T-helper 1 cell treated with Interleukin-12 subunit alpha and Interleukin-12 subunit beta and Interleukin-4 antibody, amounts not matched to agents 30 ng/mL and 1 ng/mL, for 36 hours (primary cell): Measurements from ENCODE around the gene VWA1. TPM values are rescaled to one million over a fixed set of nuclear protein-coding genes. Genes with fewer than 3 reads are reported as not detected.
"Not testable (repeated sequence)": the region's sequence is repeated elsewhere in the genome, so short reads cannot be mapped to it uniquely, and the experiment has no call there.

Experiments
- intact Hi-C: fragments of 100-400 bp; cut with micrococcal nuclease; formaldehyde crosslinking; loops from one replicate; pipeline ENCODE4 v1.15.1; 2024
- total RNA-seq: library from RNA; stranded (reverse); gene quantifications from 2 replicates; pipeline ENCODE4 v1.2.3, GENCODE V29; 2022

The VWA1 gene
- total RNA-seq, 1 donor from 2014 or later = 1.6 TPM

- intact Hi-C loops = no loop called here
Measured at GRCh38 chr1:1422465-1423244, 12.8 kb upstream of the VWA1 start.

- intact Hi-C loops = no loop called here
Measured at GRCh38 chr1:1423245-1423597, 12.3 kb upstream of the VWA1 start.

- intact Hi-C loops = no loop called here
Measured at GRCh38 chr1:1424707-1425106, 10.8 kb upstream of the VWA1 start.

- intact Hi-C loops = no loop called here
Measured at GRCh38 chr1:1425426-1425752, 10.1 kb upstream of the VWA1 start.

GRCh38 chr1:1425753-1426495, 9.6 kb upstream of the VWA1 start:
- intact Hi-C loops = no loop called here

- intact Hi-C loops = no loop called here
Measured at GRCh38 chr1:1426496-1427105, 8.9 kb upstream of the VWA1 start.

- intact Hi-C loops = no loop called here
Measured at GRCh38 chr1:1427106-1427819, 8.2 kb upstream of the VWA1 start.

- intact Hi-C loops = no loop called here
Measured at GRCh38 chr1:1427820-1428148, 7.7 kb upstream of the VWA1 start.

- intact Hi-C loops = no loop called here
Measured at GRCh38 chr1:1428174-1428573, 7.3 kb upstream of the VWA1 start.

GRCh38 chr1:1428967-1429366, 6.5 kb upstream of the VWA1 start:
- intact Hi-C loops = not testable (repeated sequence)

GRCh38 chr1:1429671-1430073, 5.8 kb upstream of the VWA1 start:
- intact Hi-C loops = no loop called here

- intact Hi-C loops = no loop called here
Measured at GRCh38 chr1:1430114-1430982, 5.1 kb upstream of the VWA1 start.

- intact Hi-C loops = no loop called here
Measured at GRCh38 chr1:1430992-1431844, 4.3 kb upstream of the VWA1 start.

GRCh38 chr1:1431845-1432273, 3.6 kb upstream of the VWA1 start:
- intact Hi-C loops = no loop called here

- intact Hi-C loops = no loop called here
Measured at GRCh38 chr1:1432274-1432950, 3.1 kb upstream of the VWA1 start.

GRCh38 chr1:1432951-1433803, 2.3 kb upstream of the VWA1 start:
- intact Hi-C loops = no loop called here

GRCh38 chr1:1433804-1434130, 1.7 kb upstream of the VWA1 start:
- intact Hi-C loops = no loop called here

GRCh38 chr1:1434131-1434823, 1.2 kb upstream of the VWA1 start:
- intact Hi-C loops = no loop called here
